HS-5 (cell line): ENCODE measurements around the gene UQCRH.
"Not testable (repeated sequence)": the region's sequence is repeated elsewhere in the genome, so short reads cannot be mapped to it uniquely, and the experiment has no call there.

ENCODE experiments used
- DNase-seq: peaks from one replicate; pipeline ENCODE4 v3.0.0-alpha.2; 2012; ENCODE audit warnings: low read depth

Gene UQCRH

DNA sequence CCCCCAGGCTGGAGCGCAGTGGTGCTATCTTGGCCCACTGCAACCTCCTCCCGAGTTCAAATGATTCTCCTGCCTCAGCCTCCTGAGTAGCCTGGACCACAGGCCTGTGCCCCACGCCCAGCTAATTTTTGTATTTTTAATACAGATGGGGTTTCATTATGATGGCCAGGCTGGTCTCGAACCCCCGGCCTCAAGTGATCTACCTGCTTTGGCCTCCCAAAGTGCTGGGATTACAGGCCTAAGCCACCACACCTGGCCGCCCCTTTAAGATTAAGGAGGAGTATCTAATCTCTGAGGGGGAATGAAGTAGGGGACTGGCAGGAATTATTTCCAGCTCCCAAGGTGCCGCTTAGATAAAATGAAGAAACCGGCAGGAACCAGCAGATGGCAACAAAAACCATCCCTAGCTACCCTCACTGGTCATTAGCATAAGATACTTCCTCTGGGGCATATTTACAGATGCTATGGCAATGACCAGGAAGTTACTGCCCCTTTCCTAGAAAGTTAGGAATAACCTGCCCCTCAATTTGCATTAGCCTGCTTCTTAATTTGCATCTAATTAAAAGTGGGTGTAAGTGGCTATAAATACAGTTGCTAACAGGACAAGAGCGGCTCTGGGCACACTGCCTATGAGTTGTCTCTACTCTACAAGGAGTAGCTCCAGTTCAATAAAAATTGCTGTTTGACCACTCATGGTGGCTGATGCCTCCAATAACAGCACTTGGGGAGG is 30.0 kb downstream of the UQCRH start:
- no peak for DNase-seq

DNA sequence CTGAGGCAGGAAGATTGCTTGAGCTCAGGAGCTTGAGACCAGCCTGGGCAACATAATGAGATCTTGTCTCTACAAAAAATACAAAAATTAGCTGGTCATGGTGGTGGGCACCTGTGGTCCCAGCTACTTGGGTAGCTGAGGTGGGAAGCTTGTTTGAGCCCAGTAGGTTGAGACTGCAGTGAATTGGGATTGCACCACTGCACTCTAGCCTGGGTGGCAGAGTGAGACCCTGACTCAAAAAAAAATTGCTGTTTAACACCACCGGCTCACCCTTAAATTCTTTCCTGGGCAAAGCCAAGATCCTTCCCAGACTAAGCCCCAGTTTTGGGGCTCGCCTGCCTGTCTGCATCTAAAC is 30.5 kb downstream of the UQCRH start:
- no peak for DNase-seq

DNA sequence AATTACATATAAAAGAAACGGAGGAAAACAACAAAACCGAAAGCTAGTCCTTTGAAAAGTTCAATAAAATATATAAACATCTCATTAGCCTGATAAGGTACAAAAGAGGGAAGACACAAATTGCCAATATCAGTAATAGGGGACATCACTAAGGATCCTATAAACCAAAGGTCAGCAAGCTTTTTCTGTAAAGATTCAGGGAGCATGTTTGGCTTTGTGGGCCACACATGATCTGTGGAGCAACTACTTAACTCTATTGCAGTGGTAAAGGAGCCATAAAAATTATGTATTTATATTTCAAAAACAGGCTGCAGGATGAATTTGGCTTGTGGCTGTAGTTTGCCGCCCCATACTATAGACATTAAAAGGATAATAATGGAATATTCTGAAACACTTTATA is 31.6 kb downstream of the UQCRH start:
- DNase-seq: no peak

DNA sequence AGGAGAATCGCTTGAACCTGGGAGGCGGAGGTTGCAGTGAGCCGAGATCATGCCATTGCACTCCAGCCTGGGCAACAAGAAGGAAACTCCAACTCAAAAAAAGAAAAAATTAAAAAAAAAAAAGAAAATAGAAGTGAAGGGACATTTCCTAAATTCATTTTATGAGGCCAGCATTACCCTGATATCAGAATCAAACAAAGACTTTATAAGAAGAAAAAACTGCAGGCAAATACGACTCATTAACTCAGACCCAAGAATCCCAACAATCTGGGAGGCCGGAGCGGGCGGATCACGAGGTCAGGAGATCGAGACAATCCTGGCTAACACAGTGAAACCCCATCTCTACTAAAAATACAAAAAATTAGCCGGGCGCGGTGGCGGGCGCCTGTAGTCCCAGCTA is 33.9 kb downstream of the UQCRH start:
- DNase-seq: not testable (repeated sequence)

DNA sequence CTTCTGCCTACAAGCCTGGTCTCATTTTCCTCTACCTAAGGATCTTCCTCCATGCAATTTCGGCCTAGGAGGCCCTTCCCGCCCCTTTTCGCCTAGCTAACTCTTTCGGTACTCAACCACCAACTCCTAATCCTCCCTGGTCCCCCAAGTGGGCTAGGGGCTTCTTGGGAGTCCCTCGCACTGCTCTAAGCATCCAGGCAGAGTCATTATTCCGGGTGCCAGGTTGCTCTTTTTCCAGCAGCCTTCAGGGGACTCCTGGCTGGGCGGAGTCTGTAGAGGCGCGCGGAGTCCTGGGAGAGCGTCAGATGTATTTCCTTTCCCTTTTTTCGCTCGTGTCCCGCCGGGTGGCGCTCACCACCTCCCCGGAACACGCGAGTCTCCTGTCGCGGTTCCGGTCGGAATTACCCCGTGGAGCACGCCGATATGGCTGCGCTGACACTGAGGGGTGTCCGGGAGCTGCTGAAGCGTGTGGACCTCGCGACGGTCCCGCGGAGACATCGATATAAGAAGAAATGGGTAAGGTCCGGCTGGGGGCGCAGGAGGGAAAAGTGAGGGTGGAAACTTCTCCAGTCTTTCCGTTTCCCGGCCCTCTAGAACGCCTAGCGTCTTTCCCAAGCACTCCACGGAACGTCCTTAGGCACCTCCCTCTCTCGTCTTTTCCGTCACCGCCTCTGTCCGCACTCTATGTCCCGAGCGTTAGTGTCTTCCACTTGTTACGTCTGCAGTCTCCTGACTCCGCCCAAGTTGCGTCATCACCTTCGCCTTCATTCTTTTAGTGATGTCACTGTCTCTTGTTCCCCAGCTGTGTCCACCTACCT is 37.1 kb downstream of the UQCRH start, which contains the start of gene NSUN4:
Gene NSUN4, plus strand, starts transcription at position 404 of the 818 bp plus-strand sequence. Its CDS starts 20 bp downstream, at position 424.
- DNase-seq: peak; percentile 86

DNA sequence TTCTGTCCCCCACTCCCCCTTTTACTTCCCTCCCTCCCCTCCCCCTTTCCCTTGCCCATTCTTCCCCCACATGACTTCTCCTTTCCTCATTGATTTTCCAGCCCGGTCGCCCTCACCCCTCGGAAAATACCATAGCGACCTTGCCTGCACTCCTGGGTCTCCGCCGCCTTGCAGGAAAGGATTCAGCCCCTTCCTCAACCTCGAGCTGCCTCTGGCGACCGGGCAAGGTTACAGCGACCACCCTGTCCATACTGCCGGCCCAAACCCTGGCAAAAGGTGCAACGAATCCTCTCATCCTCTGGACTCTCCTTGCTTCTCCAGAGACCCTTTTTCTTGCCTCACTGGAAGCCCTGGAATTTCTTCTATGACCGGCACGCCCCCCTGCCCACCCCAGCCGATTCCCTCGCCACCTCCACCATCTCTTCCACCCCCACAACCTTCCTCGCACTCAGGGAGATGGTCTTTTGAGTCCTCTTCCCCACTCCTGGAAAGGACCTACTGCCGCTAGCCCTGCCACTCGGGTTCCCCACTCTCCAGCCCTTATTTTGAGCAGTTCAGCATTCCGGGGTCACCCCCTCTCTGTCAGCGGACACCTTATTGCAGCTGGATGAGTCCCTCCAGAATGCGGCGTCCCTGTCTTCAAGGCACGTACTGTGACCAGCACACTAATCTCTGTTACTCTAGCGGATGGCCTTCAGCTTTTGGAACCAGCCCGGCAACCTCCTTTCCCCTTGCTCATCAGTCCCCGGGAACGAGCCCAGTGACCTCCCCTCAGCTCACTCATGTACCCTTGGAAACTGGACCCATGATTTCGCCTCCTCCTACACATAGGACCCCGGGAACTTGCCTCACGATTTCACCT is 38.0 kb downstream of the UQCRH start:
- no peak for DNase-seq

DNA sequence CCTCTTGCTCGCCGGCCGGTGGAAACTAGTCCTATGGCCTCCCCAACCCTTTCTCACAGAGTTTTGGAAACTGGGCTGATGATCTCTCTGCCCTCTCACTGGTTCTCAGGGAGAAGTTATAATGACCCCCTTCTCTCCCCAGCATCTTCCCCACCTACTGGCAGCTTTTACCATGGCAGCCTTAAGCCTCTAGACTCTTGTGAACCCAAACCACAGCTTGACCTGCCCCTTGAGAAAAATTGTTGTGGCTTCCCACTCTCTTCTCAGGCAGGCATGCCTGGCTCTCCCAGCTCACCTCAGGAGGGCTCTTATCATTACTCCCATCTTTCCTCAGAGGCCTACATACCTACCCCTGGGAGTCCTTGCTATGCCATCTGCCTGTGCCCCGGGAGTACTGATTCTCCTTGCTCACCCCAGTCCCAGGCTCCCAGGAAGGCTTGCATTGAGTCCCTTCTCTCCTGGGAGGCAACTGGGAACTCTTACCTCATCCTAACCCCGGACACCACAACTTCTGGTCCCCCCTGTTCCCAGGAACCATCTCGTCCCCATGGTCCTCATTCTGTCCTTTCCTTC is 38.7 kb downstream of the UQCRH start:
- no peak for DNase-seq

DNA sequence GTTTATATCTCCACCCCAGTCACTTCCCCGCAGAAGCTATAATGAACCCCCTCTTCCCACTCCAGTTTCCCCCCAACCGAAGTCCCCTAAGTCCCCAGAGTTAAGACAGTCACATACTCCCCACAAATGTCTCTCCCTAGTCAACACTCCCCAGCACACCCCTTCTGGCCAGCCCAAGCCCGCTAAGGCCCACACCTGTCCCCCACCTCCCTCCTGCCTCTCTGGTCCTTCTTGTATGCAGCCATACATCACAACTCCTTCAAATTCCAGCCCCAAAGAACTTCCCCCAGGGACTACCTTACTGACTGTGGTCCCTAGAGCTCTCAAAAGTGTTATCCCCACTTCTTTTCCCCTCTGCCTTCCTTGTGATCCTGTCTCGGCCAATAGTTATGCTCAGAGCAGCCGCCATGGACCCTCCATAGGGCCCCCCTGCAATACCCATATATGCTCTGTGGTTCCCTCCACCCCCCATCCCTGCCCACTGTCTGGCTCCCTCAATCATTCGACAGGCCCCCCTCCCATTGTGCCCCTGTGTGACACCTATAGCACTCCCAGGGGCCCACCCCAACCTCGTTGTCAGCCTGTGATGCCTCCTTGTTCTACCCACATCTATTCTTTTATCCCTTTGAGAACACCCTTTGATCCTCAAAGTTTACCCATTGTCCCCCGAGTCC is 39.3 kb downstream of the UQCRH start:
- DNase-seq: no peak

DNA sequence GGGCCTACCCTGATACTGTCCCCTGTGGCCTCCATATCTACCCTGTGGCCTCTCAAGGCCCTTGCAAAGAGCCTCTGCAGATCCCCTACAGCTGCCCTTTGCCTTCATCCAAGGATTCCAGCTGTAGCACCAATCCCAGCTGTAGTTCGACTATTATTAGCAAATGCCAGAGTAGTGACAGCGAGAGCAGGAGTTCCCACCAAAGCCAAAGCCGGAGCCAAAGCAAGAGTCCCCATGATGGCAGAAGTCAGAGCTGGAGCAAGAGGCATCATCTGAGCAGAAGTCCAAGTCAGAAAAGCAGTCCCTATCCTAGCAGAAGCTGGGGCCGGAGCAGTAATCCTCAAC is 39.8 kb downstream of the UQCRH start:
- no peak for DNase-seq

DNA sequence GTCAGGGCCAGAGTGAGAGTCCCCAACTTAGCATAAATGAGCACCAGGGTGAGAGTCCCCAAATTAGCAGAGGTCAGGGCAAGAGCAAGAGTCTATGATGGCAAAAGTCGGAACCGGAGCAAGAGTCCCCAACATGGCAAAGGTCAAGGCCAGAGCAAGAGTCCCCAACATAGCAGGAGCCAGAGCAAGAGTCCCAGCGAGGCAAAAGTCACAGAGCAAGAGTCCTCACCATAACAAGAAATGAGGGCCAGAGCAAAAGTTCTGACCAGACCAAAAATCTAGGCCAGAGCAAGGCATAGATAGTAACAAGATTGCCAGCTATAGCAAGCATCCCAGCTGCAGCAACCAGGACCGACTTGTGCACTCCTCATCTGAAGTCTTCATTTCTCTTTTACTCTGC is 40.2 kb downstream of the UQCRH start:
- no peak for DNase-seq

DNA sequence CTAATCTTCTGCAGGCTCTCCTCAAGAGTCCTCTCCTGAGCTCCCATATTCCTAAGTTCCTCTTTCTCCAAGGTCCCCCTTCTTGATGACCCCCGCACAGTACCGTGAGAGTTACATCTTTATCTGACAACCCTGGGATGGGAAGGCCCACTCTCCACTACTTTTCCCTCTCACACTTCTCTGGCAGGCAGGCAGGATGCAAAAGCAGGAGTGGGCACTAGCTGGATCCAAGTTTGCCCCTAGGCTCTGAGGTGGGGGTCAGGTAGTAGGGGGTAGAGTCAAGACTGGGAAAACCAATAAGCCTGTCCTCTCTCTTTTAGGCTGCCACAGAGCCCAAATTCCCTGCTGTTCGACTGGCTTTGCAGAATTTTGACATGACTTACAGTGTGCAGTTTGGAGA is 41.0 kb downstream of the UQCRH start:
- DNase-seq: no peak

DNA sequence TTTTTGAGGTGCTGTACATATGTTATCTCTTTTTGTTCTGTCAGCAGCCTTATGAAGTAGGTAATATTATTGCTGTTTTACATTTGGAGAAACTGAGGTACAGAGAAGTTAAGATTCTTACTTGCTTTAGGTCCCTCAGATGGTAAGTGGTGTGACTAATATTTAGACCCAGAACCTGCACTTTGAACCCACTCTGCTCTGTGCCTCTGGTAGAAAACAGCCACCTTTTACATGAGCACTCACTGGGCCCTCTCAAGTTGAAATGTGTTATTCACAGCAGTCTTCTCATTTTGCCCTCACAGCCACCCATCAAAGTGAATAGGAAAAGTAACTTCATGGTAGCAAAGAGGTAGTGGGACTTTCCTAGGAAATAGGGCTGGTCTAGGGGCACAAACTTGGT is 41.8 kb downstream of the UQCRH start:
- no peak for DNase-seq

DNA sequence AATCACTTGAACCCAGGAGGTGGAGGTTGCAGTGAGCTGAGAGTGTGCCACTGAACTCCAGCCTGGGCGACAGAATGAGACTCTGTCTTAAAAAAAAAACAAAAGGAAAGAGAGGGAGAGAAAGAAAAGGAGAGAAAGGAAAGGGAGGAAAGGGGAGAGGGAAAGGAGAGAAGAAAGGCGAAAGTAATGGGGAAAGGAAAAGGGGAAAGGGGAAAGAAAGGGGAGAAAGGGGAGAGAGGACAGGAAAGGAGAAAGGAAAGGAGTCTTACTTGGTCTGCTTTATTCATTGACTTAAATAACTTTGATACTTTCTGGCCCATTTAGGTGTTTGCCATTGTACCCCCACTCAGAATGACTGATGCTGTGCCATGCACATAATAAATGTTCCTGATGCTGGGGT is 48.9 kb downstream of the UQCRH start:
- no peak for DNase-seq

DNA sequence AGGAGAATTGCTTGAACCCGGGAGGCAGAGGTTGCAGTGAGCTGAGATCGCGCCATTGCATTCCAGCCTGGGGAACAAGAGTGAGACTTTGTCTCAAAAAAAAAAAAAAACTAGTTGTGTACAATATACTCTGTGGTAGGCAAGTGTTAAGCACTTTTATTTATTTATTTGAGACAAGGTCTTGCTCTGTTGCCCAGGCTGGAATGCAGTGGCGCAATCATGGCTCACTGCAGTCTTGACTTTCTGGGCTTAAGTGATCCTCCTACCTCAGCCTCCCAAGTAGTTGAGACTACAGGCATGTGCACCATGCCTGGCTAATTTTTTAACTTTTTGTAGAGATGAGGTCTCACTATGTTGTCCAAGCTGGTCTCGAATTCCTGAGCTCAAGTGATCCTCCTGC is 52.4 kb downstream of the UQCRH start:
- DNase-seq: not testable (repeated sequence)

DNA sequence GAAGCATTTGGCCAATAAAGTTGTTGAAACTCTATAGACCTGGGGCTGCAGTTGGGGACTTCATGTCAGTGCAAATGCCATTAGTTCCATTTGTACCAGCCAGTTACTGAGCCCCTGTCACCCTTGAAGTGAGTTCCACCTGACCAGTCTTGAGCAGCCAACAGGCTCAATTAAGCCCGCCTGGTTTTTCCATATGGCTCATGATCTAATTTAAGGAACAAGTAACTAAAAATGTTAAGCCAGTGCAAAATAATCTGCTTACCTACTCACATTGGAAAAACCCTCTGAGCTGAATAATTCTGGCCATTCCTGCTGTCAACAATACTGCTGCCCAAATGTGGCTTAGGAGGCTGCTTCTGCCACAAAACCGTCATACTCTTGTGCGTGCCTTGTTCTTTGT is 58.7 kb downstream of the UQCRH start:
- no peak for DNase-seq

DNA sequence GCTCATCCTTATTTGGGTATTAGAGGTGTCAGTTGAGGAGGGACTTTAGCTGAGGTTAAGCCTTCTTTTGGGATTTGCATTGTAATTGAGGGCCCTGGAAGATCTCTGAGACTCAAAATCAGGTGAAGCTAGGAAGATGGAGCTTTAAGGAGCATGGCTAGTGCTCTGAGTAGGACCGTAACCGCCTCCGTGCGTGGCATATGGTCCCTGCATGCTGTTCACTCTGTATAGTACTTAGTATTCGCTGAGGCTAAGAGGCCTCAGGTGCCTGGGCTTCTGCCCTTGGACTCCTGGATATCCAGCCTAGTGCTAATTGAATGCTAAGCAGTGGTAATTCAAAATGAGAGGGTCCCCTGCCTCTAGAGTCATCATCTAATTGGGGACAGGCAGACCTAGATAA is 59.6 kb downstream of the UQCRH start:
- DNase-seq: no peak

DNA sequence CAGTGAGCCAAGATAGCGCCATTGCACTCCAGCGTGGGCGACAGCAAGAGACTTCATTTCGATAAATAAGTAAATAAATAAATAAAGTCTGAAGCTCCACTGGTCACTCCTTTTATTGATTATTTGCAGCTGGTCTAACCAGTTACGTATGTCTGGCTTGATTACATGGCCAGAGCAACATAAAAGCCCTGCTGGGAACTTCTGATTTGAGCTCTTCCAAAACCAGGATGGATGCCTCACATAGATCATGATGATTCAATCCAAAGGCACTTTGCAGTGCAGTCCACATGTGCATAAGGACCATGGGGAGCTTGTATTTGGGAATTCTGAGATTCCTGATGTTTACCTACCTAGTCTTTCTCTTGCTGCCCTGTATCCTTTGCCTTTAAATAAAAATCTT is 61.1 kb downstream of the UQCRH start:
- peak; percentile 26 for DNase-seq

DNA sequence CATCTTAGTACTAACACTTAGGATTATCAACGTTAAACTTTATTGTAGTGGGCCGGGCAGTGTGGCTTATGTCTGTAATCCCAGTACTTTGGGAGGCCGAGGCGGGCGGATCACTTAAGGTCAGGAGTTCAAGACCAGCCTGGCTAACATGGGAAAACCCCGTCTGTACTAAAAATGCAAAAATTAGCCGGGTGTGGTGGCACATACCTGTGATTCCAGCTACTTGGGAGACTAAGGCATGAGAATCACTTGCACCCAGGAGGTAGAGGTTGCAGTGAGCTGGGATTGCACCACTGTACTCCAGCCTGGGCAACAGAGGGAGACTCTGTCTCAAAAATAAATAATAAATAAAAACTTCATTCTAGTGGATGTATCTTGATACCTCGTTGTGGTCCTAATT is 62.3 kb downstream of the UQCRH start:
- DNase-seq: not testable (repeated sequence)
